ENCODE results near the gene SRPK1.
A peak's percentile ranks its signal among the peaks of the same experiment; 100 is the strongest.

SRPK1 gene

DNA sequence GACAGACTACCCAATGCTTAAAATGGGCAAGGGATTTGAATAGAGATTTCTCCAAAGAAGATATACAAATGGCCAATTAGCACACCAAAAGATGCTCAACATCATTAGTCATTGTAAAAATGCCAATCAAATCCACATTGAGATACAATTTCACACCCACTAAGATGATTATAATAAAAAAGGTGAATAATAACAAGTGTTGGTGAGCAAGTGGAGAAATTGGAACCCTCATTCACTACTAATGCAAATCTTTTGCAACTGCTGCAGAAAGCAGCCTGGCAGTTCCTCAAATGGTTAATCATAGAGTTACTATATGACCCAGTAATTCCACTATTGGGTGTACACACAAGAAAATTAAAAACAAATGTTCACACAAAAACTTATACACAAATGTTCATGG, 103.4 kb downstream of the SRPK1 start:
- DNase-seq (ENCODE audit: low read depth), result no peak

DNA sequence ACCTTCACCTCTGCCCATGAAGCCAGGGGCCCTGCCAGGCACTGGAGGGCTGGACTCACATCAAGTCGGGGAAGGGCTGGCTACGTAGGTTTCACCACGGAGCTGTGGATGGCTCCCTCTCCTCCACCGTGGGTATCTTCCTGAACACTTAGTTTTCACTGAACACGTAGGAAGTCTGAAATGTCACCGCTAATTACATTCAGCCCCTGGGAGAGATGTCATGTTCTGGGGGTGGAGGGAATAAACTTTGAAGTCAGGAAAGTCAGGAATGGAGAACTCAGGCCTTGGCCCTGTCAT, 109.3 kb downstream of the SRPK1 start:
- DNase-seq (ENCODE audit: low read depth), result no peak

DNA sequence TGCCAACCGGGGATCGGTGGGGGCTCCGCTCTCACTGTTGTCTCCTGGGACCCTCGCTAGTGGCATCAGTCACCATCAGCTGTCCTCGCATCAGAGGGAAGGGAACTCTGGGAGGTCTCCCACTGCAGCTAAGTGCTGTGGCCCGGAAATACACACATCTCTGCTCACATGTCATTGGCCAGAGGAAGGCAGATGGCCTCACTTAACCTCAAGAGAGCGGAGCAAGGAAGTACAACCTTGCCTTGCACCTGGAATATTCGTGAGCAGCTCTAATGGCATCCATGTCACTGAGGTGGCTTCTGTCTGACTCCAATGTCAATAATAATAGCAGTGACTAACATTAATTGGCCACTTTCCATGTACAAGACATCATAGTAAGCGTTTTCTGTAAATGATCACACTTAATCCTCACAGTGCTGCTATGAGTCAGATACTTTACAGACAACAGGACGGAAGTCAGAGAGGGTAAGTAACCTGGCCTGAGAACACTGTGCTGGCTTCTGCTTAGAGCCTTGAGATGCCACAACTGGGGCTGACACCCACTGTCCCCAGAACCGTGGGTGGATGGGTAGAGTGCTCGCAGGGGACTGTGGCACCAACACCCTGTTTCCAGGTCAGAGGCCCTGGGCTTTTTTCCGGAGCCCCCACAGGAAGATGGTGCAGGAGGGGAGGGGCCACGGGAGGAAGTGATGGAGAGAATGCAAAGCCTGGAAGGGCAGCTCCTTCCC, 109.8 kb downstream of the SRPK1 start:
- peak; percentile 35 for DNase-seq (ENCODE audit: low read depth)

- no peak for DNase-seq (ENCODE audit: low read depth)
These were observed 111.1 kb downstream of the SRPK1 start for GRCh38 chr6:35809809-35810208.

GRCh38 chr6:35808688-35809087, 112.2 kb downstream of the SRPK1 start:
- DNase-seq (ENCODE audit: low read depth), result no peak

DNA sequence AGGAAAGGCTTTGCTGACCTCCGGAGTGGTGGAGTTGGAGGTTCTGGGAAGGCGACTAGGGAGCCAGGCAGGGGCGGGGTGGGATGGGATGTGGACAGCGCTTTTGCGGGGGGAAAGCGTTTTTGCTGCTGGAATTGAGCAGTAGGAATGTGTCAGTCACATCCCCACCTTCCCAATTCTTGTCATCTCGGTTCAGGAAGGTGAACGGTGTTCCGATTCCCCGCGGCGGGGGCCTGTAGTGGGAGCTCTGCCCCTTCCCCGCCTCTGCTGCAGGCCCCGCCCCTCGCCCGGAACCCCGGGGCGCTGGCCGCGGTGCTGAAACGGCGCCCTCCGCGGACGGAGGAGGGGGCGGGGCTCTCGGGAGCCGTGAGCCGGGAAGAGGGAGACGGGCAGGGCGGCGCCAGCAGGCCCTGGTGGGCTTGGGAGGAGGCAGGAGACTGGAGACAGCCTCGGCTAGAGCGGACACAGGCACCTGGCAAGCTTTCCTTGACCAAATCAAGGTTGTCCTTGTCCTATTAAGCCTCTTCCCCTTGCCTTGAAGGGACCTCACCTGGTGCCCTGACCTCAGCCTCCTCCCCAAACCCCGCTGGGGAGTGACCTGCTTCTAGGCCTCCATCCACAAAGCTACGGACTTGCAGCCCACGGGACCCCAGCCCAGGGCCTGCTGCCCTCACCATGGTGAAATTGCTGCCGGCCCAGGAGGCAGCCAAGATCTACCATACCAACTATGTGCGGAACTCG, 115.7 kb downstream of the SRPK1 start, which contains the start of gene LHFPL5:
LHFPL5 (plus strand) TSS at position 357 of the 741 bp plus-strand sequence; CDS start at position 676, 319 bp downstream.
- DNase-seq (ENCODE audit: low read depth), result no peak

DNA sequence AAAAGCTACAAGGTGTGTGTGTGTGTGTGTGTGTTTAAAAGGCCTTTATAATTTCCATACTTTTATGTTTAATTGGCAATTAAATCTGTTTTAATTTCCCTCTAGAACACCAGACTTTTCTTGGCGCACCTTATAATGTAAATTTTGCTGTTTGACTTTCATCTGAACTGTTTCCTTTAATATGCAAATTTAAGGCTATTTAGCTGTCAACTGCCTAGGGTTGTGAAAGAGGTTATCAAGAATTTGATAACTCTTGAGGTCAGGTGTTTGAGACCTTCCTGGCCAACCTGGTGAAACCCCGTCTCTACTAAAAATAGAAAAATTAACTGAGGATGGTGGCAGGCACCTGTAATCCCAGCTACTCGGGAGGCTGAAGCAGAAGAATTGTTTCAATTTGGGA, 119.8 kb downstream of the SRPK1 start:
- no peak for DNase-seq (ENCODE audit: low read depth)

DNA sequence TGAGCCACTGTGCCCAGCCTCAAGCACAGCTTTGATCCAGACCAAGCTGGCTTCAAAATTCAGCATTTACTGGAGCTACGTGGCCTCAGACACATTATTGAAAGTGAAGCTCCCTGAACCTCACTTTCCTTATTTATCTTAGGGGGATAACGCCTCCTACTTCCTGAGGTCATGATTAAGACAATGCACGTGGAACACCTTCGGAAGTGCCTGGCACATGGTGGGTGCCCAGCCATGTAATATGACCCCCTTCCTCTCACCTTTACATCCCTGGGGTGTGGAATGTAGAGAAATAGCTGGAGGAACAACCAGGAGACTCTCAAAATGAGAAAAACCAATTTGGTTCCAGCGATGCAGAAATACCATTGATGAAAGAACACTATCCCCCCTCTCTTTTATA, 122.2 kb downstream of the SRPK1 start:
- DNase-seq (ENCODE audit: low read depth), result no peak

- no peak for DNase-seq (ENCODE audit: low read depth)
These were observed 122.9 kb downstream of the SRPK1 start for GRCh38 chr6:35797837-35798526.

GRCh38 chr6:35796236-35796635, 124.7 kb downstream of the SRPK1 start:
- DNase-seq (ENCODE audit: low read depth), result no peak

DNA sequence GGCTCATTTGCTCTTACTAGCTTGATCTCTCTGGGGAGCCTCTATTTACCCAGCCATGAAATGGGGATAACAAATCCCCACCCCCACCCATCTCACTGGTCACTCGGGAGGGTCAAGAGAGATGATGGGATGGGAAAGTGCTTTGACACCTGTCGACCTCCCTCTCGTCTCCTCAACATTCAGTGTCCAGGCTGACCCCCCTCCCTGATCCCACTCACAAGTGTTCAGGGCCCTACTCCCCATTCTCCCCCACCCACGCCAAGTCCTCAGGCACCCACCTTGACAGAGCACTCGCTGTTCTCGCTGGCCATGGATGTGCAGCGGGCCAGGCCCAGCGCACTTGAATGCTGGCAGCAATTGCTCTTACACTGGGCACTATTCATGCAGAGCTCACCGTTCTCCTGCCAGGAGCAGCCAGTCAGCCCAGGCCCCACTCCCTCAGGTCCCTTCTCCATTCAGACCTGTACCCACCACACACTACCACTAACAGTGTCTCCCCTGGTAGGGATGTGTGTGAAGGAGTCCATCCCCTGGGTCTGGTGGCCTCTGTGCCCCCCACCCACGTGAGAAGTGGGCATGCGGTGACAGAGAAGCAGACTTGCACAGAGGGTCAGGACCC, 125.3 kb downstream of the SRPK1 start:
- no peak for DNase-seq (ENCODE audit: low read depth)

GRCh38 chr6:35794536-35795452, 126.1 kb downstream of the SRPK1 start:
- no peak for DNase-seq (ENCODE audit: low read depth)

- no peak for DNase-seq (ENCODE audit: low read depth)
These were observed 130.2 kb downstream of the SRPK1 start for GRCh38 chr6:35790683-35791082.

DNA sequence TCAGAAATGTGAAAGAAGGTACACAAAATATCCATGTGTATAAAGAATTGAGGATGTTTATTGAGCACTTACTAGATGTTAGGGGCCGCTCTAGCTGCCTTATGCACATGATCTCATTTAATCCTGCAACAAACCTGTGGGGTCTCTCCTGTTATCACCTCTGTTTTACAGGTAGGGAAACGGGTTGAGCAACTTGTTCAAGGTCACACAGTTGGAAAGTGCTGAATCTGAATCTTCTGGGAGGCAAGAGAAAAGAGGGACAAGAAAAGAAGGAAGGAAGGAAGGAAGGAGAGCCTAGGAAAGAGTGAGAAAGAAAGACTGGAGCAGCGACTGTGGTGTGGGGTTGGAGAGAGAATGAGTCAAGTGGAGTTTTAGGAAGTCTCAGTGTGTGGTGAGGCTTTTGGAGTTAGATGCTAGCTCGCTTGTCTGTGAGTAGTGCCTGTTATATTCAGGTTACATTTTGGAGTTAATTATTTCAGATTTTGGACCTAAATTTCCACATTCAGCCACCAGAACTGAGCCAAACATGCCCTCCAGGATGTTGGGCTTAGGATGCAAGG, 132.4 kb downstream of the SRPK1 start:
- no peak for DNase-seq (ENCODE audit: low read depth)

- DNase-seq (ENCODE audit: low read depth), result no peak
These were observed 133.4 kb downstream of the SRPK1 start for GRCh38 chr6:35787266-35788218.

DNA sequence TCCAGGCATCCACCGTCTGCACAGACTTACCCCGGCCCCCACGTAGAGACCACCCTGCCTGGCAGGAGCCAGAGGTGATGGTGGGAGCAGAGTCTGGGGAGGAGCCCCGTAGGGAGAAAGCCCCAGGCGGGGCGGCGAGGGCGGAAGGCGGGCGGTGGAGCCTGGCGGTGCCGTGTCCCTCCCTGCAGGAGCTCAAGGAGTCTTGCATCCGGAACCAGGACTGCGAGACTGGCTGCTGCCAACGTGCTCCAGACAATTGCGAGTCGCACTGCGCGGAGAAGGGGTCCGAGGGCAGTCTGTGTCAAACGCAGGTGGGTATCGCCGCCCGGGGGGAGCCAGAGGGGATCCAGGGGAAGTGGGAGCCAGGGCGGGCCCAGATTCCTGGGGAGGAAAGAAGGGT, 134.1 kb downstream of the SRPK1 start:
- no peak for DNase-seq (ENCODE audit: low read depth)

- no peak for DNase-seq (ENCODE audit: low read depth)
These were observed 134.6 kb downstream of the SRPK1 start for GRCh38 chr6:35786272-35786671.

- no peak for DNase-seq (ENCODE audit: low read depth)
These were observed 136.7 kb downstream of the SRPK1 start for GRCh38 chr6:35784200-35784599.

Measured in fibroblast of the conjunctiva (primary cell).